HG02973 (cell line): ENCODE results near the gene IER3.
"Not testable (repeated sequence)": the region's sequence is repeated elsewhere in the genome, so short reads cannot be mapped to it uniquely, and the experiment has no call there.

ENCODE experiments used
- ATAC-seq: cut with Tn5 transposase; IDR thresholded peaks from one replicate; pipeline ENCODE4 v1.9.1; 2021; ENCODE audit warnings: moderate library complexity; ENCODE audit not compliant: unreplicated experiment

IER3 gene

DNA sequence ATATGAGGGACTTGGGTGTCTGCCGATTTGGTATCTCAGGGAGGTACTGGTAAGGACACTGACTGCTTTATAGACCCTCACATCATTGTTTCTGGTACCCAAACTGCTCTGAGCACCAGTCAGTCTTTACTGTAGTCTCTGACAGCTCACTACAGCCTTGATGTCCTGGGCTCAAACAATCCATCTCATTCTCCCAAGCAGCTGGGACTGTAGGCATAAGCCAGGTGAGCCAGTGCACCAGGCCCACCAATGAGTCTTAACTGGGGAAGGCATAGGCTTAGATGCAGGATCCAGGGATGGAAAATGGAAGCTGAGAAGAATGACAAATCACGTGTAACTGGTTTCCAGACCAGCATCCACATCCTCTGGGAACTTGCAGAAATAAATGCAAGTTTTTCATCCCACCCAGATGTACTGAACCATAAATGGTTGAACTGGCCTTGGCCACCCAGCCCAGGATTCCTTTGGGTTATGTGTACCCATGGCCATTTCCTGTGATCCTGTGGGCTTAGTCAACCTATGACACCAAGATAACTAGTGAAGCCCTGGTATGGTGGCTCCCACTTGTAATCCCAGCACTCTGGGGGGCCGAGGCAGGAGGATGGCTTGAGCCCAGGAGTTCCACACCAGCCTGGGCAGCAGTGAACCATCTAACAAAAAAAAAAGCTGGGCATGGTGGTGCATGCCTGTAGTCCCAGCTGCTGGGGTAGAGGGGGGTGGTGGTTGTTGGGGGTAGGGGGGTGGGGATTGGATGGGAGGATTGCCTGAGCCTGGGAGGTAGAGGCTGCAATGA, 18.4 kb downstream of the IER3 start:
- ATAC-seq, result no peak

- no peak for ATAC-seq
Measured at GRCh38 chr6:30724906-30725667, 19.3 kb downstream of the IER3 start.

GRCh38 chr6:30723843-30724741, 20.3 kb downstream of the IER3 start:
- not testable (repeated sequence) for ATAC-seq

GRCh38 chr6:30723159-30723842, 21.0 kb downstream of the IER3 start:
- not testable (repeated sequence) for ATAC-seq

DNA sequence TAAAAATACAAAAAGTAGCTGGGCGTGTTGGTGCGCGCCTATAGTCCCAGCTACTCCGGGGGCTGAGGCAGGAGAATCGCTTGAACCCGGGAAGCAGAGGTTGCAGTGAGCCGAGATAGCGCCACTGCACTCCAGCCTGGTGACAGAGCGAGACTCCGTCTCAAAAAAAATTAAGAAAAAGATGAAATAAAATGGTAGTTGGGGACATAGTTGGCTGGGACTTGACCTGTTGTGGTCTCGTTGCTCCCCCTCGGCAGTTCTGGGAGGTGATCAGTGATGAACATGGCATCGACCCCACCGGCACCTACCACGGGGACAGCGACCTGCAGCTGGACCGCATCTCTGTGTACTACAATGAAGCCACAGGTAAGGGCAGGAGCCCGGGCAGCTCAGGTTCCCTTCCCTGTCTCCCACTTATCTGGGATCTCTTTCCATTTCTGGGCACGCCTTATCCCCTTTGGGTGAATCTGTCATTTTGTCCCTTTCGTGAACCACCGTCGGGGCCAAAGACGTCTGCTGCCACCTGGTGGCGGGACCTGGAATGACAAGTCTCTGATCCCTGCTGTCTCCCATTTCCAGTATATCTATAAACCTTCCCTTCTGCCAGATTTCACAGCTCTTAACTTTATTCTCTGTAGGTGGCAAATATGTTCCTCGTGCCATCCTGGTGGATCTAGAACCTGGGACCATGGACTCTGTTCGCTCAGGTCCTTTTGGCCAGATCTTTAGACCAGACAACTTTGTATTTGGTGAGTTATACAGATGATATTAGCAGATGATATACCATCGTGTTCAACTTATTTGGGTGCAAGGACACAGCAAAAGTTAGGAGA, 21.9 kb downstream of the IER3 start:
- ATAC-seq, result no peak

GRCh38 chr6:30722025-30722279, 22.4 kb downstream of the IER3 start:
- not testable (repeated sequence) for ATAC-seq

GRCh38 chr6:30721198-30722024, 22.9 kb downstream of the IER3 start:
- no peak for ATAC-seq

GRCh38 chr6:30720738-30721197, 23.6 kb downstream of the IER3 start:
- ATAC-seq, result no peak

DNA sequence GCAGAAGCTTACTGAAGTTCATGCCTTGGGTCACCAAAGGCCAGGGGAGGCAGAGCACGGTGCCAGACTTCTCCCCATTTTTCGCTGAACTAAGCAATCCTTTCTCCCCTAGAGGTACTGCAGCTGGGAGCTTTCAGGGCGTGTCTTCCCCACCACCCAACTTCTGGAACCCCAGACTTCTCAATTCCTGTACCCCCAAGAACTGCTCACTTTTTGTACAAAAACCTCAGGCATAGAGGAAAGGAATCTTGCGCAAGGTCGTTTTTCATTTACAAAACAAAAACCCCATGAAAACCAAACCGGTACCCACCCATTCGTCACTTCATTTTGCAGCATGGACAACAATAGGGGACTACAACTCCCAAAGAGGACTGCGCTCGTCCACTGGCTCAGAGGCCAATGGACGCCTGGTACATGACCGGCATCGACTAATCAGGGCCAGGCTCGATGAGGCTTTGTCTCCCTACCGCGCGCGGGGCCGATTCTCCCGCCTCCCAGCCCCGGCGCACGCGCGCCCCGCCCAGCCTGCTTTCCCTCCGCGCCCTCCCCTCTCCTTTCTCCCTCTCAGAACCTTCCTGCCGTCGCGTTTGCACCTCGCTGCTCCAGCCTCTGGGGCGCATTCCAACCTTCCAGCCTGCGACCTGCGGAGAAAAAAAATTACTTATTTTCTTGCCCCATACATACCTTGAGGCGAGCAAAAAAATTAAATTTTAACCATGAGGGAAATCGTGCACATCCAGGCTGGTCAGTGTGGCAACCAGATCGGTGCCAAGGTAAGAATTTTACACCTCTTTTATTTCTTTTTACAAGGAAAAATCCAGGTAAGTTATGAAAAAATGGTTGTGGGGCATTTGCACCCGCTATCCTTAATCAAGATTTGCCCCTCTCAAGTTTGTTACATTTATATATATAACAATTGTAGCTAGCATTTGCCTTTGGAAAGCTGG, 24.3 kb downstream of the IER3 start, which contains the start of gene TUBB:
Gene TUBB (plus strand): TSS at position 562 of the 947 bp plus-strand sequence. CDS start 155 bp downstream, at position 717.
- peak; percentile 35 for ATAC-seq

DNA sequence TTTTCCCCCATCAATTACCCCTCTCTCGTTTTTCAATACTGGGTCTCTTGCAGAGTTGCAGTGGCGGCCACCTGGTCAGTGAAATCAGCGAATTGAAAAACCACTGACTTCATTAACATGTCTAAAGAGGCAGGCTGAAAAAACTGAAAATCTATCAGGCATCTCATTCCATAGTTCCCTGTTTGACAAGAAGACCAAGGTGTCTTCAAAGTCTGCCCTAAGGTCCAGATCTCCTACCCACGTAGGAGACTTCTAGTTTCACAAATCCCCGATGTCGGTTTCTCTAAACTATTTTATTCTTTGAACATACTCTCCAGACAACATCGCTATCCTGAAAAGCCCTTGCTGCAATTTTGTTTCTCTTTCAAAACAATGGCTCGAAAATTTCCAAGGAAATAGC, 25.0 kb downstream of the IER3 start:
- no peak for ATAC-seq

GRCh38 chr6:30717845-30718720, 26.3 kb downstream of the IER3 start:
- not testable (repeated sequence) for ATAC-seq

DNA sequence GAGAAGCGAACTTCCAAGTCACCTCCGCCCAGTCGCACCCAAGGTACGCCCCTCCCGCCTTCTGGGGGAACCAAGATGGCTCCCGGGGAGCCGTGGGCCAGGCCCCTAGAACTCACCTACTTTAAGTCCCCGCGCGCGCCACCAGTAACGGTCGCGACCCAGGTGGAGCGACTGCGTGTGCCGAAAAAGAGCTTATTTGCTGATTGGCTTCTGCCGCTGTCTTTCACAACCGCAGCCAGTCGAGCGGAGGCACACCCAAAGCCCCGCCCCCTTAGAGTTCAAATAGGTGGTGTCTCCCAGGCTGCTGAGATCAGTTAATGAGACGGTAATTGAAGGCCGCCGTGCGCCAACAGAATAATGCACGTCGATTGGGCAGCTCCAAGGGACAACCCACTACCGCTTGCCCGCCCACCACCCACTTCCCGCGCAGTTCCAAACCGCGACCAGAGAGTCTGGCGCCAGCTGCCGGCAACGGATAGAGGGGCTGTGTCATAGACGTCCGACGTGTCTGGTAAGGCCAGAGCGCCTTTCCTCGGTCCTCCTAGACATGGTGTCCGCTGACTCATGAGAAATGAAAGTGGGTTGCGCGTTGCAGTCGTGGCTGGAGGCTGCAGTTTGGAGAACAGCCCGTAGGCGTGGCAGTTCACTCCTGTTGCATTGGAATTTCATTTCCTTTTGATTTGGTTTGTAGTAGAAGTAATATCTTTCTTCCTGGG, 27.1 kb downstream of the IER3 start, which contains the start of gene MDC1:
Gene MDC1 (minus strand): TSS at position 153 of the 716 bp plus-strand sequence. CDS start 2,106 bp downstream, outside the sequence.
- peak; percentile 55 for ATAC-seq

GRCh38 chr6:30716879-30717128, 27.5 kb downstream of the IER3 start:
- ATAC-seq, result no peak

DNA sequence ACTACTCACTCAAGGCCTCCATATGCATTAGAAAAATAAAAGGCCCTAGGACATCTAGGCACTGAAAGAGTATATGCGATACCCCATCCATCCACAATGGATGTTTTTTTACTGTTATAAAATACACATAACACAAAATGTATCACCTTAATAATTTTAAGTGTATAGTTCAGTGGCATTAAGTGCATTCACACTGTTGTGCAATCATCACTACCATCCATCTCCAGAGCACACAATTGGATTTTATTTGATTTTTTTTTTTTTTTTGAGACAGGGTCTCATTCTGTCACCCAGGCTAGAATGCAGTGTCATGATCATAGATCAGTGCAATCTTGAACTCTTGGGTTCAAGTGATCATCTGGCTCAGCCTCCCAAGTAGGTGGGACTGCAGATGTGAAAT, 30.1 kb downstream of the IER3 start:
- ATAC-seq, result no peak

DNA sequence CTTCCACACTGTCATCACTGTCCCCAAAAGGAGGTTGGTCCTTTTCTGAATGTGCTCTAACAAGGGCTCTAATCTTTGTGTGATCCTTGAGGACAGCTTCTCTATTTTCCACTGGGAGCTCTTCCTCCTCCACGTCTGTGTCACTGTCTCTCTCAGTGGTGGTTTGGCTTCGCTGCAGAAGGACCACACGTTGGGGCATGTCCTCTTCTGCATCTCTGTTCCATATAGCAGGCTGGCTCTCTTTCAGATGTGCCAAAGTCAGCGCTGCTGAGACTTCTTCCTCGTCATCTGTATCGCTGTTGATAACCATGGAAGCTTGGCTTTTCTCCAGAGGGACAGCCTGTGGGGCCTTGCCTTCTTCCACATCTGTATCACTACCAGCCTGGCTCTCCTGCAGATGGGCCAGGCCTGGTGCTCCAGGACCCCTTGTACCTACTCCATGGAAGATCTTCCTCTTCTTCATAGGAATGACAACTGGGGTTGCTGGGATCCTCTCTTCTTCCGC, 31.9 kb downstream of the IER3 start:
- no peak for ATAC-seq

- ATAC-seq, result no peak
Measured at GRCh38 chr6:30711758-30712380, 32.5 kb downstream of the IER3 start.
